ENCODE measurements around the gene LIPC. TPM values are rescaled to one million over a fixed set of nuclear protein-coding genes. Genes with fewer than 3 reads are reported as not detected.

The LIPC gene
- total and polyA plus RNA-seq, 7 donors, result 0.01 TPM; not detected in 6

- H3K36me3 ChIP-seq (ENCODE audit: insufficient read depth in 1 of 2, low read depth in 1 of 2), result no peaks in the 10 kb centered on the region
- H3K4me3 ChIP-seq, result no peak overlapping the region
- intact Hi-C loops (cut with DNase I), result no loop called here
- no peak for ATAC-seq
- H3K27ac ChIP-seq, result no peak overlapping the region
- 35 to 50% (median 37%) methylated on average over 6 of the region's 6 CpGs for WGBS, 3 donors
- H3K9me3 ChIP-seq, result no peaks in the 10 kb centered on the region
- no peaks in the 10 kb centered on the region for H3K27me3 ChIP-seq (ENCODE audit: insufficient read depth in 3 of 3, low read length in 2 of 3)
- no peak for DNase-seq
- H3K4me1 ChIP-seq, result no peaks in the 10 kb centered on the region
- no peak for TF ChIP-seq CTCF (IDR thresholded peaks at IDR 0.05)
These were observed 139.7 kb downstream of the LIPC start for GRCh38 chr15:58571491-58571890.

DNA sequence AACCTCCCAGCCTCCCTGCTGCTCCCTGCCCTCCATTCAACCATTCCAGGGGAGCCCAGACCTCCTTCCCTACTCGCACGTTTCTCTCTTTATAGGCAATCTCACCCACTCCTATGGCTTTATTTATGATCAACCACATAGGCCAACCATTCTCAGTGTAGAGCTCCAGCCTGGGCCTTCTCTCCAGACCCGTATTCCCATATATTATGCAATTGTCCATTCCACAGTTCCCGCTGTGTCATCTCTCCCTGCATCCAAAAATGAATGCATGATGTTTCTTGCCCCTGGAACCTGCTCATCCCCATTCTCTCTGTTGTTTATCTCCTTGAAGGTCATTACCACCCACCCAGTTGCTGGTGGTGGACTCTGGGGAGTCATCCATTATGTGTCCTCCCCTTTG is 140.7 kb downstream of the LIPC start:
- ATAC-seq, result no peak

GRCh38 chr15:58573270-58573669 is 141.5 kb downstream of the LIPC start:
- no peak for ATAC-seq
- intact Hi-C loops (cut with DNase I), result no loop called here

More for the DNA sequence above, 140.7 kb downstream of the LIPC start:
- Histone ChIP-seq H3K27me3 (ENCODE audit: insufficient read depth in 3 of 3, low read length in 2 of 3) (no peaks in the 10 kb centered on the region), H3K4me3 (no peak overlapping the region), H3K27ac (no peak overlapping the region), H3K36me3 (ENCODE audit: insufficient read depth in 1 of 2, low read depth in 1 of 2) (no peaks in the 10 kb centered on the region), H3K4me1 (no peaks in the 10 kb centered on the region), H3K9me3 (no peaks in the 10 kb centered on the region)
- intact Hi-C loops (cut with DNase I), result no loop called here
- no peak for DNase-seq
- TF ChIP-seq CTCF (IDR thresholded peaks at IDR 0.05), result no peak
- WGBS, 3 donors, result 83 to 100% (median 95%) methylated on average over 4 of the region's 4 CpGs

DNA sequence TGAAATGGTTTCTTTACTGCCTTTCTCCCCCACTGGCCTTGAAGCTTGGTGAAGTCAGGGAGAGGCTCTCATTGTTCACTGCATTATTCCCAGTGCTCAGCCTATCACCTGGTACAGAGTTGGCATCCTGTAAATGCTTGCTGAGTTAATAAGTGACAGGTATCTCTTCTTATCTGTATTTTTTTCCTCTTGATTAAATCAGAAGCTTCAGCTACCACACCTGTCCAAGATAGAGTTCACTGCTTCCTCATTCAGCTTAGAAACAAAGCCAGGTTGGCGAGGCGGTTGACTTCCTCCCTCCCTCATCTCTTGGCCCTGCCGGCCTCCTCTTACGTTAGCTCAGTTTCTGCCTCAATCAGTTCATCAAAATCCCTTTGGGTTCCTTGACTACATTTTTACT is 142.8 kb downstream of the LIPC start:
- DNase-seq, result no peak
- ATAC-seq, result no peak
- H3K4me1 ChIP-seq, result no peaks in the 10 kb centered on the region
- no peaks in the 10 kb centered on the region for H3K36me3 ChIP-seq (ENCODE audit: insufficient read depth in 1 of 2, low read depth in 1 of 2)
- no peak for TF ChIP-seq CTCF (IDR thresholded peaks at IDR 0.05)
- no peaks in the 10 kb centered on the region for H3K9me3 ChIP-seq
- intact Hi-C loops (cut with DNase I), result no loop called here
- WGBS, 3 donors, result 81 to 85% (median 82%) methylated on average over 4 of the region's 4 CpGs
- H3K27me3 ChIP-seq (ENCODE audit: insufficient read depth in 3 of 3, low read length in 2 of 3), result no peaks in the 10 kb centered on the region
- H3K27ac ChIP-seq, result no peak overlapping the region
- no peak overlapping the region for H3K4me3 ChIP-seq

More at GRCh38 chr15:58573270-58573669, 141.5 kb downstream of the LIPC start:
- no peaks in the 10 kb centered on the region for H3K36me3 ChIP-seq (ENCODE audit: insufficient read depth in 1 of 2, low read depth in 1 of 2)
- no peak for TF ChIP-seq CTCF (IDR thresholded peaks at IDR 0.05)
- no peak overlapping the region for H3K4me3 ChIP-seq
- 87 to 95% (median 90%) methylated on average over 4 of the region's 4 CpGs for WGBS, 3 donors
- H3K4me1 ChIP-seq, result no peaks in the 10 kb centered on the region
- DNase-seq, result no peak
- no peaks in the 10 kb centered on the region for H3K9me3 ChIP-seq
- no peaks in the 10 kb centered on the region for H3K27me3 ChIP-seq (ENCODE audit: insufficient read depth in 3 of 3, low read length in 2 of 3)
- no peak overlapping the region for H3K27ac ChIP-seq

GRCh38 chr15:58575045-58575786 is 143.4 kb downstream of the LIPC start:
- intact Hi-C loops (cut with DNase I), result no loop called here
- Histone ChIP-seq H3K4me1 (no peaks in the 10 kb centered on the region), H3K27me3 (ENCODE audit: insufficient read depth in 3 of 3, low read length in 2 of 3) (no peaks in the 10 kb centered on the region), H3K9me3 (no peaks in the 10 kb centered on the region), H3K27ac (no peak overlapping the region), H3K36me3 (ENCODE audit: insufficient read depth in 1 of 2, low read depth in 1 of 2) (no peaks in the 10 kb centered on the region), H3K4me3 (no peak overlapping the region)
- DNase-seq (no peak), ATAC-seq (no peak)
- no peak for TF ChIP-seq CTCF (IDR thresholded peaks at IDR 0.05)
- 92 to 93% (median 93%) methylated on average over 14 of the region's 14 CpGs for WGBS, 3 donors
